ENCODE results near the gene SGCB. TPM values are rescaled to one million over a fixed set of nuclear protein-coding genes. Genes with fewer than 3 reads are reported as not detected.

The SGCB gene
- total and polyA plus RNA-seq, 2 experiments from 2014 or later = 31.5 to 53.1 TPM

GRCh38 chr4:52071791-52072546 lies 33.9 kb upstream of the SGCB start:
- Histone ChIP-seq H3K9me3 (ENCODE audit: low read depth) (no peaks in the 10 kb centered on the region), H3K4me3 (no peak overlapping the region), H3K36me3 (no peaks in the 10 kb centered on the region), H3K27ac (no peak overlapping the region), H3K27me3 (peaks cover 22% of the 10 kb centered on the region), H3K4me1 (ENCODE audit: low read depth) (peaks cover 6% of the 10 kb centered on the region)
- no peak for TF ChIP-seq CTCF (IDR thresholded peaks at IDR 0.05; ENCODE audit: low read depth, low read length)
- no peak for DNase-seq (ENCODE audit: low read depth in 1 of 2, low spot score in 1 of 2)

GRCh38 chr4:52069571-52069970 lies 31.5 kb upstream of the SGCB start:
- H3K27ac ChIP-seq = no peak overlapping the region
- H3K27me3 ChIP-seq = no peaks in the 10 kb centered on the region
- H3K4me1 ChIP-seq (ENCODE audit: low read depth) = no peaks in the 10 kb centered on the region
- no peak for DNase-seq (ENCODE audit: low read depth in 1 of 2, low spot score in 1 of 2)
- no peaks in the 10 kb centered on the region for H3K9me3 ChIP-seq (ENCODE audit: low read depth)
- H3K36me3 ChIP-seq = no peaks in the 10 kb centered on the region
- no peak for TF ChIP-seq CTCF (IDR thresholded peaks at IDR 0.05; ENCODE audit: low read depth, low read length)
- H3K4me3 ChIP-seq = no peak overlapping the region

GRCh38 chr4:52059372-52059771 lies 21.3 kb upstream of the SGCB start:
- Histone ChIP-seq H3K27me3 (no peaks in the 10 kb centered on the region), H3K4me3 (no peak overlapping the region), H3K9me3 (ENCODE audit: low read depth) (no peaks in the 10 kb centered on the region), H3K36me3 (no peaks in the 10 kb centered on the region), H3K4me1 (ENCODE audit: low read depth) (no peaks in the 10 kb centered on the region), H3K27ac (no peak overlapping the region)
- TF ChIP-seq CTCF (IDR thresholded peaks at IDR 0.05; ENCODE audit: low read depth, low read length) = no peak
- peak in 1 of 2 donors; percentile 95 for DNase-seq (ENCODE audit: low read depth in 1 of 2, low spot score in 1 of 2)

- Histone ChIP-seq H3K27ac (no peak overlapping the region), H3K4me3 (no peak overlapping the region), H3K4me1 (ENCODE audit: low read depth) (peaks cover 8% of the 10 kb centered on the region), H3K27me3 (no peaks in the 10 kb centered on the region), H3K36me3 (no peaks in the 10 kb centered on the region), H3K9me3 (ENCODE audit: low read depth) (no peaks in the 10 kb centered on the region)
- DNase-seq (ENCODE audit: low read depth in 1 of 2, low spot score in 1 of 2) = no peak
- no peak for TF ChIP-seq CTCF (IDR thresholded peaks at IDR 0.05; ENCODE audit: low read depth, low read length)
These were observed 20.2 kb upstream of the SGCB start for GRCh38 chr4:52058275-52058674.

- Histone ChIP-seq H3K9me3 (ENCODE audit: low read depth) (no peaks in the 10 kb centered on the region), H3K4me3 (no peak overlapping the region), H3K36me3 (no peaks in the 10 kb centered on the region), H3K4me1 (ENCODE audit: low read depth) (peaks cover 15% of the 10 kb centered on the region), H3K27me3 (no peaks in the 10 kb centered on the region), H3K27ac (no peak overlapping the region)
- DNase-seq (ENCODE audit: low read depth in 1 of 2, low spot score in 1 of 2) = no peak
- no peak for TF ChIP-seq CTCF (IDR thresholded peaks at IDR 0.05; ENCODE audit: low read depth, low read length)
These were observed 19.1 kb upstream of the SGCB start for GRCh38 chr4:52057196-52057595.
